GM12891 (cell line): ENCODE results near the gene TMEM179.

Experiments used
- DNase-seq: peaks from one replicate; pipeline ENCODE4 v3.0.0; 2011; ENCODE audit warnings: low spot score; ENCODE audit not compliant: insufficient read length
- FAIRE-seq: peaks from 2 replicates; lab custom pipeline; 2011; peaks lifted over from hg19 to GRCh38; lab: Jason Lieb, UNC
- PAX5 ChIP-seq: IDR thresholded peaks from 2 replicates; pipeline ENCODE4 v1.6.1; 2011; ENCODE audit warnings: low read length, moderate library complexity, mild to moderate bottlenecking; ENCODE audit not compliant: insufficient read depth, severe bottlenecking
- POLR2A ChIP-seq: IDR thresholded peaks from 2 replicates; pipeline ENCODE4 v1.6.1; 2011; ENCODE audit warnings: low read depth, low read length, control low read depth
- POLR2AphosphoS5 ChIP-seq: IDR thresholded peaks from 2 replicates; pipeline ENCODE4 v1.6.1; 2011; ENCODE audit warnings: low read depth, low read length, control low read depth
- POU2F2 ChIP-seq: IDR thresholded peaks from 2 replicates; pipeline ENCODE4 v1.6.1; 2011; ENCODE audit warnings: low read depth, mild to moderate bottlenecking, control low read depth, low read length, moderate library complexity
- SPI1 ChIP-seq: IDR thresholded peaks from 2 replicates; pipeline ENCODE4 v1.6.1; 2011; ENCODE audit warnings: low read depth, low read length, control low read depth
- TAF1 ChIP-seq: IDR thresholded peaks from 2 replicates; pipeline ENCODE4 v1.6.1; 2011; ENCODE audit warnings: low read depth, low read length, control low read depth

The TMEM179 gene

DNA sequence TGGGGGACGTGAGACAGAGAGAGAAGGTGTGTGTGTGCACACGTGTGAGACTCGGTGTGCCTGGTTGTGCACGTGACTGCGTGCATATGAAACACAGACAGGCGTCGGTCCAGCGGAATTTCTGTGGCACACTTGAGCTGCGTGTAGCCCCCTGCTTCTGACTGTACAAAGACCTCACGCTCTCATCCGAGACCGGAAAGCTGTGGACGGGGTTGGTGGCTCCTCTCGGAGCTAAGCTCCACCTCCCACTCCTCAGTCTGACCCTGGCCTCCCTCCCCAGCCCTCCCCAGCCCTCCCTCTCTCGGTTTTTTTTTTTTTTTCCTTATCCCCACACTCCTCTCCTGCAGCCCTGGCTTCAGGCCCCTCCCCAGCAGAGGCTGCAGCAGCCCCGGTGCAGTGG, 33.3 kb downstream of the TMEM179 start:
- FAIRE-seq (no peak), DNase-seq (no peak)
- no peak for TF ChIP-seq SPI1
- TF ChIP-seq POLR2A: no peak
- no peak for TF ChIP-seq POLR2AphosphoS5
- no peak for TF ChIP-seq POU2F2
- TF ChIP-seq TAF1: no peak
- TF ChIP-seq PAX5: no peak

DNA sequence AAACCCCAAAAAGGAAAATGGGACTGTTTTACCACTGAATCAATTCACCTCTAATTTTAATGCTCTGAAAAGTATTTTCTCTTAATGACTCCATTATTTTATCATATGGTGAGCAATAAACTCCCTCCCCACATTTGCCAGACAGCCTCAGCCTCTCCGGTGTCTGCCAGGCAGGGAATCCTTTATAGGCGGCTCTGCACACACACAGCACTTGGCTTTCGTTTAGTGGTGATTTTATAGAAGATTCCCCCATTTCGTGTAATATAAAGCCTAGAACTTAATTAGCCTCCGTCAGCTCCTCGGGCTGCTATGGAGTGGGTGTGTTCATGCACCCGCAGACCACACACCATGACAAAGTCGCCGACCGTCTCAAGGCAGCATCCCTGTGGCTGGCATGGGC, 35.1 kb downstream of the TMEM179 start:
- FAIRE-seq (no peak), DNase-seq (no peak)
- TF ChIP-seq POLR2AphosphoS5 (no peak), SPI1 (no peak), POU2F2 (no peak), TAF1 (no peak)

DNA sequence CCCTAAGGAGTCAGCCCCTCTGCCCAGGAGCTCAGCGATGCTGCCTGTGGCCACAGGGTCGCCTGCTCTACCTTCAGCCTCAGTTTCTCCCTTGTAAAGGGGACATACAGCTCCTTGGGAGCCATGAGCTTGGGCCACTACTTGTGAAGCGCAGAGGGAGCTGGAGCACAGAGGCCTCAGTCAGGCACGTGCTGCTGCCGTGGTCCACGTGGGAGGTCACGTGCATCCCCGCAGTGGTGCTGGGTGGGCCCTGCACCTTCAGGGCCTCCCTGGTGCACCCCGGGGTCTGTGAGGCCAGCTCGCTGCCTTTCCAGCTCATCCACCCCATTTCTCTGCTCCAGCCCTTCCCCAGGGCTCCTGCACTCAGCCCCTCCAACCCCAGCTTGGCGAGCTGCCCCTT, 36.0 kb downstream of the TMEM179 start:
- FAIRE-seq (no peak), DNase-seq (no peak)
- TF ChIP-seq POLR2AphosphoS5 (no peak), POLR2A (no peak), PAX5 (no peak), TAF1 (no peak), SPI1 (no peak)

DNA sequence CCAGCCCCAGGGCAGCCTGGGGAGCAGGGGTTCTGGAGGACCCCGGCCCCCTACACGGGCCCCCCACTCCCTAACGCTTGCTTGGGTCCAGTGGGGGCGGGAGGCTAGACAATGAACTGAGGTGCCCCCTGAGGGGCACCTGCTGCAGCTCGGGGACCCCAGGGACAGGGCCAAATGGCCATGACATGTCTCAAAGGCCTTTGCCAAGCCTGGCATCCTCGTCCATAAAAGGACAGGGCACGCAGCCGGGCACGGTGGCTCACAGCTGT, 36.7 kb downstream of the TMEM179 start:
- DNase-seq (no peak), FAIRE-seq (no peak)
- no peak for TF ChIP-seq POLR2A
- no peak for TF ChIP-seq POLR2AphosphoS5
- no peak for TF ChIP-seq TAF1
- TF ChIP-seq SPI1: no peak
- no peak for TF ChIP-seq PAX5
- no peak for TF ChIP-seq POU2F2

DNA sequence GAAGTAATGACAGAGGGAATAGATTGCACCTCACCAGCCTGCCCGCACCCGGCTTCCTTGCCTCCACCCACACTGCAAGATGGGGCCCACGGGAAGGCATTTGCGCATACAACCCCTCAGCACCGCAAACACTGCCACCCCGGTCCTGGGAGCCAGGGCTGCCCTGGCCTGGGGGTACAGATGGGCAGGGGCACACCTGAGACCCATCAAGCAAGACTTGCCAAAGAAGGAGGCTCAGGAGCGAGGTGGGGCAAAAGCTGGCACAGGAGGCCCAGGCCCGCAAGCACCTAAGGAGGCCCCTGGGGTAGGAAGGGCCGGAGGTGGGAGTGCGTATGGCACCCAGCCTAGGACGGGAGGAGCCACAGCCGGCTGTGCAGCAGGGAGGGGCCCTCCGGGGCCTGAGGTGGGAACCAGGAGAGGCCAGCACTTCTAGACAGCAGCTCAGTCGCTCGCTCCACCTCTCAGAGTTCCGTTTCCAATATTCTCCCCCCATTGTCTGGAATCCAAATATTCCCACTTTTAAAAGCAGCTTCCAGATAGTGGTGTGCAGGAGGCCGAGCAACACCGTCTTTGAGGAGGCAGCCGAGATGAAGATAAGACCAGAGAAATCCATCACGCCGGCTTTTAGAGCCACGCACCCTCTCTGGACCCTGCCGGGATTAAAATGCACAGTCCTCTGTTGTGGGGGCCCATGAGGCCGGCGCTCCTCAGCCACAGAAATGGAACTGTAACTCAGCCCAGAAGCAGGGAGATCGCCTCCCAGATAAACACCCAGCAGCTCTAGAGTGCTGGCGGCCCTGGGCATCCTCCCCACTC, 37.2 kb downstream of the TMEM179 start:
- FAIRE-seq: no peak
- DNase-seq: no peak
- TF ChIP-seq TAF1 (no peak), POU2F2 (no peak), PAX5 (no peak), SPI1 (no peak), POLR2A (no peak), POLR2AphosphoS5 (no peak)

DNA sequence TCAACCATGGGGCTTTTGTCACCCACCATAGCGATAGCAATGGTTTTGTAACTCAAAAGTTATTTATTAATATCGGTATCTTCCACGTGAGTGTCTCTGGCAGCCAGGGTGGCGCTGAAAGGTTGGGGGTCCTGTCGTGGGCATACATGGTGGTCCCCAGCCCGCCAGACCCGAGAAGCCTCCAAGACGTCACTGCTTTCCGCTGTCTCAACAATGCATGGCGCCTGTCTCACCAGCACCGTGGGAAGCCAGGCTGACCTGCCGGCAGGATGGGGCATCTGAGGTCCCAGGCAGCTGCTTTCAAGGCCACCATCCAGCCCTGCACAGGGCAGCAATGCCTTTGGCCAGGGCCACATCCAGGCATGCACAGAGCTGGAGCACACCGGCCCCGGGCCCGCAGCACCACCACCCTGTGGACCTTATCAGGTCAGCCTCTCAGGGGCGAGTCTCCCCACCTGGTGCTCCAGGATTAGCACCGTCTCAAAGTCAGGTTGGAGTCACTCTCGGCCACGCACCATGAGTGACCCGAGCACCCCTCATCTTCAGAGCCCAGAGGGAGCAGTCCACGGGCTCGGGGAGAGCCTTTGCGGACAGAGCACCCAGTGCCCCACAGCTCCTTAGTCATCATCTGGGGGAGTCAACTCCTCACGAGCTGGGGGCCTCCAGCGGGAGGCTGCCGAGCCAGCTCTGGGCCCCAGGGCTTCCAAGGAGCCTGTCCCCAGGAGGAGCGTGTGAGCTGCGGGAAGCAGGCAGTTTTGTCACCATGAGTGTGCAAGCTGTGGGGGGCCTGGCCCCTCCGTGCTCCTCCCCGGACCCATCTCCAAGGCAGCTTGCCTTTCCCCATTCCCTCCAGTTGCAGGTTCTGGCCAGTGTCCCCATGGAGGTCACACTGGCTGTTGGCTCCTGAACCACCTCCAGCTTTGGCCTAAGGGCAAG, 39.6 kb downstream of the TMEM179 start:
- FAIRE-seq (no peak), DNase-seq (no peak)
- TF ChIP-seq POLR2AphosphoS5: no peak
- TF ChIP-seq POU2F2: no peak
- TF ChIP-seq TAF1: no peak
- TF ChIP-seq POLR2A: no peak
- no peak for TF ChIP-seq PAX5
- TF ChIP-seq SPI1: no peak

DNA sequence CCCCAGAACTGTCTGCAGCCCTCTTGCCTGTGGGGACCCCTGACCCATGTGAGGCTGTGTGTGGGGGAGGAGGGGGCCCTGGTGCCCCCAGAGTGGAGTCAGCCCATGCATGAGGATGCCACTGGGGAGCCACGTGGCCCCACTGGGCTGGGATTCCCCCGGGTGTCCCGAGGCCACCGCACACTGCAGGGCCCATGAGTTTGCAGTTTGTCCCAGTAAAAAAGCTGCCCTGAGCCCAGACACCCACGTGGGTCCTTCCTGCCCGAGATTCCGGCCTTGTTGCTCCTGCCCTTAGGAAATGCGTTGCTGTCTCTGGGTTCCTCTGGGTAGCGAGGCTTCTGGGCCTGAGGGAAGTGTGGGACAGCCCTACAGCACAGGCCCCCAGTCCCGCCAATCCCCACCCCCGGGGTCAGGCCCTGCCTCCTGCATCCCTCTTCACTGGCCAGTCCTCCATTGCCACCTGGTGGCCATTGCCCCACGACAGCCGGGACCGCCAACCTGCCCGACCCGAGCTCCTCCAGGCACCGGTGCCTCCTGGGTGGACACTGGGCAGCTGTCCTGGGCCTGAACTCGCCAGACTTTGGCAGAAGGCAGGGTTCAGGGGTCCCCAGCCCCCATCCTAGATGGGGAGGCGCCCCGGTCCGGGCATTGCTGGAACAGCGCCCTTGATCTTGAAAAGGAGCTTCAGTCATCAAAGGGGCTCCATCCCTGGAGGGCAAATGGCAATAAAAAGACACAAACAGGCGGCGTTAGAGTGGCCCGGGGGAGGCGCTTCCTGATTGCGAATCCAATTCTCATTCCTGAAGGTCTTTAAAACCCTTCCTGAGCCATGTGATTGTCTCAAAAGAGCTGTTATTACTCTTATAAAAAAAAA, 40.6 kb downstream of the TMEM179 start:
- DNase-seq (peak; percentile 95), FAIRE-seq (peak; percentile 26)
- TF ChIP-seq POLR2A: no peak
- no peak for TF ChIP-seq TAF1
- no peak for TF ChIP-seq POU2F2
- no peak for TF ChIP-seq PAX5
- no peak for TF ChIP-seq POLR2AphosphoS5
- TF ChIP-seq SPI1: no peak

DNA sequence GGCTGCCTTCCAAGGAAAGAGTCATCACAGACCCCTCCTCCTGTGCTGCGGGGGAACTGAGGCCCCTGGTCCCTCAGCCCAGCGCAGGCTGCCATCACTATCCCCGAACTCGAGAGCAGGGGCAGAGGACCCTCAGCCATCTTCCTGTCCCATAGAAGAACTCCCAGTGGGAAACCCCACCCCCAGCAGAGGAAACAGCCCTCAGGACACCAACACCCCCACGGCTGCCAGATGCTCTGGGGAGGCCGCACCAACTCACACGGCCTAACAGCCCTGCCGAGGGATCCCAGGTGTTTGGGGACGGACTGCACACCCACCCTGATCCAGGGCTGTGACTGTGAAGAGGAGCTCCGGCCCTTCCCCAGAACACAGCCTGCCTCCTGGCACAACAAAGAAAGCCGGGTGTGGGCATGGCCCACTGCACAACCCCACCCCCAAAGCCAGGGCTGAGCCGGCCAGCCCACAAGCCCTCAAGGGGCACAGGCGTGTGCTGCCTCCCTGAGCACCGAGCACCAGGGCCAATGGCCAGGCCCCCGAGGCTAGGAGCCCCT, 41.3 kb downstream of the TMEM179 start:
- no peak for DNase-seq
- no peak for FAIRE-seq
- TF ChIP-seq SPI1: no peak
- TF ChIP-seq POU2F2: no peak
- no peak for TF ChIP-seq PAX5
- TF ChIP-seq POLR2AphosphoS5: no peak
- no peak for TF ChIP-seq TAF1
- no peak for TF ChIP-seq POLR2A

DNA sequence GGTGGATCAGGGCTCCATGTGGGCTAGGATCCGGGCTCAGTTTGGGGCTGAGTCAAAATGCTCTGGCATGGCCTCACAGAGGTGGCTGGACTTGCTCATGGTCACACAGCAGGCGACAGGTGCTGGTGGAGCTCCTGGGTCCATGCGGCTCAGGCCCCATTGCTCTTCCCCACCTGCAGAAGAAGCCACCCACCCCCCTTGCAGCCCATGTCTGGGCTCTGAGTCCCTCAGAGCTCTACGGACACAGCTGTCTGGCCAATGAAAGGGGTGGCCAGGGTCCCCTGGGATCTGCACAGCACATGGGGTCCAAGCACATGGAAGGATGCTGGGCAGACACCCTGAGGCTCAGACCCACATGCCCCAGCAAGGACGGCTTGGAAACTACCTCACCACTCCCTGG, 42.0 kb downstream of the TMEM179 start:
- FAIRE-seq (no peak), DNase-seq (no peak)
- no peak for TF ChIP-seq POU2F2
- TF ChIP-seq PAX5: no peak
- TF ChIP-seq SPI1: no peak
- TF ChIP-seq POLR2A: no peak
- no peak for TF ChIP-seq POLR2AphosphoS5
